HCT116 (cell line): Measurements from ENCODE around the gene IFNL2. TPM values are rescaled to one million over a fixed set of nuclear protein-coding genes. Genes with fewer than 3 reads are reported as not detected.

ENCODE experiments used
- ATAC-seq: fragments of 200-7000 bp; cut with Tn5 transposase; 2 replicates; pipeline ENCODE4 v1.9.1; 2020; ENCODE audit warnings: mild to moderate bottlenecking, moderate library complexity
- BruUV-seq: library from RNA; stranded (reverse); fragments of 400-500 nt; replicated peaks from 2 replicates; lab custom pipeline; 2021; lab: Mats Ljungman, UMichigan
- CTCF ChIA-PET: fragments of 300-600 bp; sonication (Branson Sonifier 250); formaldehyde crosslinking; loops from one replicate; lab custom pipeline; 2021; ENCODE audit warnings: antibody characterized with exemption; lab: Charles Lee
- POLR2A ChIA-PET: fragments of 300-600, 350-600 bp; sonication (Branson Sonifier 250); formaldehyde crosslinking; loops from one replicate; lab custom pipeline; 2021; ENCODE audit warnings: antibody characterized with exemption; lab: Charles Lee
- RAD21 ChIA-PET, 2 experiments: fragments of 300-600 bp; sonication (Branson Sonifier 250); formaldehyde crosslinking; loops; one replicate each; lab custom pipeline; 2023; ENCODE audit warnings: low total read pairs in 2 of 2; ENCODE audit not compliant: uncharacterized antibody in 2 of 2, unreplicated experiment in 2 of 2, low non-redundant PET in 1 of 2; lab: Charles Lee
- DNase-seq: peaks from one replicate; pipeline ENCODE4 v3.0.0-alpha.2; 2010; ENCODE audit warnings: low read depth, low spot score
- H2AFZ ChIP-seq: fragments of 200-600 bp; shearing (Covaris generic), sonication (generic); 2 replicates; pipeline ENCODE4 v1.6.1; 2017; ENCODE audit warnings: low read depth, mixed run types, mixed read lengths, antibody characterized with exemption, low read length; ENCODE audit not compliant: poor library complexity, severe bottlenecking
- H3K27ac ChIP-seq: 2 replicates; pipeline ENCODE4 v1.5.1; 2012; ENCODE audit warnings: low read depth, low read length
- H3K27me3 ChIP-seq: fragments of 200-600 bp; sonication (generic); 2 replicates; pipeline ENCODE4 v1.6.1; 2016; ENCODE audit warnings: mixed run types, low read length, mixed read lengths; ENCODE audit not compliant: insufficient read depth
- H3K36me3 ChIP-seq, 2 experiments: fragments of 200-500 bp in 1 of 2; fragments of 200-600 bp in 1 of 2; sonication (Bioruptor generic) in 1 of 2; sonication (generic) in 1 of 2; 2 replicates each; pipeline versions ENCODE4 v1.5.1 to v1.6.1; 2014 to 2016; ENCODE audit warnings: low read length in 2 of 2, inconsistent platforms in 1 of 2, mixed read lengths in 1 of 2, mixed run types in 1 of 2; ENCODE audit not compliant: insufficient read depth in 2 of 2, control insufficient read depth in 1 of 2
- H3K4me1 ChIP-seq, 2 experiments: fragments of 200-600 bp in 1 of 2; sonication (generic) in 1 of 2; 2 replicates each; pipeline versions ENCODE4 v1.5.1 to v1.6.1; 2012 to 2017; ENCODE audit warnings: low read length in 2 of 2, inconsistent platforms in 1 of 2, mild to moderate bottlenecking in 1 of 2, mixed read lengths in 1 of 2, mixed run types in 1 of 2, moderate library complexity in 1 of 2; ENCODE audit not compliant: insufficient read depth in 2 of 2, control insufficient read depth in 1 of 2
- H3K4me2 ChIP-seq: fragments of 200-600 bp; sonication (generic); 2 replicates; pipeline ENCODE4 v1.6.1; 2017; ENCODE audit warnings: mixed run types, low read length, mixed read lengths
- H3K4me3 ChIP-seq, 2 experiments: fragments of 200-600 bp in 1 of 2; sonication (generic) in 1 of 2; replicated peaks in 1 of 2; 2 replicates each; pipeline ENCODE4 v1.5.1; 2011 to 2016; ENCODE audit warnings: low read length in 2 of 2, control low read depth in 1 of 2, low read depth in 1 of 2, mild to moderate bottlenecking in 1 of 2, mixed read lengths in 1 of 2, mixed run types in 1 of 2
- H3K79me2 ChIP-seq: fragments of 200-600 bp; sonication (generic); 2 replicates; pipeline ENCODE4 v1.6.1; 2017; ENCODE audit warnings: mild to moderate bottlenecking, mixed run types, low read length, moderate library complexity, mixed read lengths; ENCODE audit not compliant: insufficient read depth
- H3K9ac ChIP-seq: fragments of 200-600 bp; sonication (generic); 2 replicates; pipeline ENCODE4 v1.6.1; 2016; ENCODE audit warnings: low read length, mixed read lengths
- H3K9me2 ChIP-seq: fragments of 200-600 bp; sonication (generic), shearing (Covaris generic); 2 replicates; pipeline ENCODE4 v1.6.1; 2017; ENCODE audit warnings: mixed run types, mild to moderate bottlenecking, moderate library complexity; ENCODE audit not compliant: insufficient read depth
- H3K9me3 ChIP-seq, 2 experiments: fragments of 200-500 bp in 1 of 2; fragments of 200-600 bp in 1 of 2; sonication (Bioruptor generic) in 1 of 2; sonication (generic) in 1 of 2; 2 replicates each; pipeline ENCODE4 v1.6.1; 2014 to 2017; ENCODE audit warnings: low read length in 2 of 2, mixed read lengths in 2 of 2, inconsistent platforms in 1 of 2, low read depth in 1 of 2, mild to moderate bottlenecking in 1 of 2, mixed run types in 1 of 2, moderate library complexity in 1 of 2; ENCODE audit not compliant: control insufficient read depth in 1 of 2, insufficient read depth in 1 of 2
- H4K20me1 ChIP-seq: fragments of 200-600 bp; sonication (generic), shearing (Covaris generic); 2 replicates; pipeline ENCODE4 v1.6.1; 2017; ENCODE audit warnings: mixed run types, mild to moderate bottlenecking, moderate library complexity; ENCODE audit not compliant: insufficient read depth
- CBX3 ChIP-seq: IDR thresholded peaks from 2 replicates; pipeline ENCODE4 v1.6.1; 2012; ENCODE audit warnings: low read depth
- EGR1 ChIP-seq: IDR thresholded peaks from 2 replicates; pipeline ENCODE4 v1.6.1; 2012; ENCODE audit warnings: low read depth
- ELF1 ChIP-seq: IDR thresholded peaks from 2 replicates; pipeline ENCODE4 v1.6.1; 2012; ENCODE audit warnings: low read depth, borderline replicate concordance
- EZH2 ChIP-seq: fragments of 200-600 bp; sonication (generic); IDR thresholded peaks from 2 replicates; pipeline ENCODE4 v1.6.1; 2017; ENCODE audit warnings: antibody characterized with exemption, mixed run types
- EZH2phosphoT487 ChIP-seq: fragments of 200-600 bp; IDR thresholded peaks from 2 replicates; pipeline ENCODE4 v1.6.1; 2018; ENCODE audit warnings: antibody characterized with exemption, borderline replicate concordance
- FOSL1 ChIP-seq: IDR thresholded peaks from 2 replicates; pipeline ENCODE4 v1.6.1; 2012; ENCODE audit warnings: low read depth
- JUND ChIP-seq: IDR thresholded peaks from 2 replicates; pipeline ENCODE4 v1.6.1; 2012
- POLR2A ChIP-seq: IDR thresholded peaks from 2 replicates; pipeline ENCODE4 v1.7.0; 2011; ENCODE audit warnings: borderline replicate concordance; ENCODE audit not compliant: insufficient read depth, insufficient read length; ENCODE audit errors: extremely low read depth
- POLR2AphosphoS5 ChIP-seq: IDR thresholded peaks from 2 replicates; pipeline ENCODE4 v1.6.1; 2011; ENCODE audit warnings: mild to moderate bottlenecking, low read depth, low read length, moderate library complexity
- SRF ChIP-seq: IDR thresholded peaks from 2 replicates; pipeline ENCODE4 v1.6.1; 2012; ENCODE audit warnings: low read depth
- TCF7L2 ChIP-seq: IDR thresholded peaks from 2 replicates; pipeline ENCODE4 v1.7.0; 2011; ENCODE audit warnings: borderline replicate concordance, inconsistent platforms; ENCODE audit not compliant: insufficient read depth, insufficient read length; ENCODE audit errors: extremely low read depth
- YY1 ChIP-seq: IDR thresholded peaks from 2 replicates; pipeline ENCODE4 v1.6.1; 2011; ENCODE audit warnings: low read length, low read depth, moderate library complexity, mild to moderate bottlenecking; ENCODE audit not compliant: insufficient replicate concordance; ENCODE audit errors: extremely low read depth
- ZFX ChIP-seq: fragments of 450-650 bp; IDR thresholded peaks from 2 replicates; pipeline ENCODE4 v1.6.1; 2017
- ZNF274 ChIP-seq: fragments of 200-500 bp; sonication (Bioruptor generic); IDR thresholded peaks from 2 replicates; pipeline ENCODE4 v1.6.1; 2014; ENCODE audit warnings: mild to moderate bottlenecking, low read depth, low read length, inconsistent platforms
- intact Hi-C: fragments of 100-400 bp; cut with micrococcal nuclease; formaldehyde crosslinking; loops from 2 replicates; pipeline ENCODE4 v1.10.0; 2022
- total RNA-seq: library from RNA; stranded (reverse); gene quantifications from one replicate; pipeline ENCODE4 v1.2.1, GENCODE V29; 2021; ENCODE audit not compliant: unreplicated experiment
- TF ChIP-seq, protein P1 (sequence below), 3 experiments: fragments of 200-600 bp in 1 of 3; sonication (generic) in 1 of 3; IDR thresholded peaks in 2 of 3; conservative IDR thresholded peaks in 1 of 3; 2 replicates each; pipeline ENCODE4 v1.5.1; 2012 to 2017; ENCODE audit warnings: low read depth in 2 of 3, low read length in 2 of 3, antibody characterized with exemption in 1 of 3, borderline replicate concordance in 1 of 3, control low read depth in 1 of 3, mild to moderate bottlenecking in 1 of 3, mixed read lengths in 1 of 3, mixed run types in 1 of 3, moderate library complexity in 1 of 3; ENCODE audit not compliant: insufficient read depth in 1 of 3
- TF ChIP-seq, protein P2 (sequence below): IDR thresholded peaks from 2 replicates; pipeline ENCODE4 v1.6.1; 2011; ENCODE audit warnings: mild to moderate bottlenecking, low read length, moderate library complexity; ENCODE audit not compliant: insufficient replicate concordance; ENCODE audit errors: extremely low read depth

IFNL2 gene
- total RNA-seq, 1 experiment from 2014 or later = not detected

DNA sequence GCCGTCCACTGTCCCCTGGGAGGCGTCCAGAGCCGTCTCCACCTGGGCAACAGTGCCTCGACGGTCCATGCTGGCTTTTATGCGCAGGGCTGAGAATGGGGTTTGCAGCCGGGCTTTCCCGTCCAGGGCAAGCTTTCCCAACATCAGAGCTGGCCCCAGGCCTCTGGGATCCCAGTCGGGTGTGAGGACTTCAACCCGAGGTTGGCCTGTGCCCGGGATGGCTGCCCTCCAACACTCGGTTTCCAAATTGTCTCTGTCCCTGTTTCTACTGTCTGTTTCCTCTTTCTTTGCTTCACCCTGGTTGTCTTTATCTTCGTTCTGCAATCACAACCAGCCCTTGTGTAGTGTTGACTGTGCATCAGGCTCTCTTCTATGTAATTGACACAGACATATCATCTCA is 19.4 kb upstream of the IFNL2 start, which contains the start of gene IFNL4:
Gene IFNL4 (minus strand): TSS at position 51 of the 400 bp plus-strand sequence.
- no peaks in the 10 kb centered on the region for H3K79me2 ChIP-seq
- no peaks in the 10 kb centered on the region for H3K36me3 ChIP-seq
- H3K9me3 ChIP-seq = no peaks in the 10 kb centered on the region
- no peaks in the 10 kb centered on the region for H3K9me2 ChIP-seq
- no TSS peak for BruUV-seq
- H3K4me1 ChIP-seq = no peaks in the 10 kb centered on the region
- H3K27me3 ChIP-seq = no peaks in the 10 kb centered on the region
- no peak within 1 kb of the TSS for H3K27ac ChIP-seq
- H4K20me1 ChIP-seq = no peaks in the 10 kb centered on the region
- intact Hi-C loops = no loop called here
- TF ChIP-seq EZH2phosphoT487 = no peak
- TF ChIP-seq CBX3 = no peak
- TF ChIP-seq YY1 = no peak
- no peak for TF ChIP-seq ELF1
- TF ChIP-seq SRF = no peak
- TF ChIP-seq, protein P1, sequence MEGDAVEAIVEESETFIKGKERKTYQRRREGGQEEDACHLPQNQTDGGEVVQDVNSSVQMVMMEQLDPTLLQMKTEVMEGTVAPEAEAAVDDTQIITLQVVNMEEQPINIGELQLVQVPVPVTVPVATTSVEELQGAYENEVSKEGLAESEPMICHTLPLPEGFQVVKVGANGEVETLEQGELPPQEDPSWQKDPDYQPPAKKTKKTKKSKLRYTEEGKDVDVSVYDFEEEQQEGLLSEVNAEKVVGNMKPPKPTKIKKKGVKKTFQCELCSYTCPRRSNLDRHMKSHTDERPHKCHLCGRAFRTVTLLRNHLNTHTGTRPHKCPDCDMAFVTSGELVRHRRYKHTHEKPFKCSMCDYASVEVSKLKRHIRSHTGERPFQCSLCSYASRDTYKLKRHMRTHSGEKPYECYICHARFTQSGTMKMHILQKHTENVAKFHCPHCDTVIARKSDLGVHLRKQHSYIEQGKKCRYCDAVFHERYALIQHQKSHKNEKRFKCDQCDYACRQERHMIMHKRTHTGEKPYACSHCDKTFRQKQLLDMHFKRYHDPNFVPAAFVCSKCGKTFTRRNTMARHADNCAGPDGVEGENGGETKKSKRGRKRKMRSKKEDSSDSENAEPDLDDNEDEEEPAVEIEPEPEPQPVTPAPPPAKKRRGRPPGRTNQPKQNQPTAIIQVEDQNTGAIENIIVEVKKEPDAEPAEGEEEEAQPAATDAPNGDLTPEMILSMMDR (IDR thresholded peaks at IDR 0.05 in 2 of 3, conservative IDR thresholded peaks at IDR 0.05 in 1 of 3; ENCODE audit: borderline replicate concordance in 1 of 3, insufficient read depth in 1 of 3, low read depth in 2 of 3, low read length in 2 of 3) = no peak
- no peak for TF ChIP-seq JUND
- no peak for TF ChIP-seq EZH2
- TF ChIP-seq FOSL1 = no peak
- CTCF ChIA-PET = no interaction called here
- no peak within 1 kb of the TSS for H3K4me3 ChIP-seq
- no peak for ATAC-seq
- POLR2A ChIA-PET = no interaction called here
- no peak within 1 kb of the TSS for H3K9ac ChIP-seq
- no peak for DNase-seq
- RAD21 ChIA-PET = no interaction called here
- no peak within 1 kb of the TSS for H2AFZ ChIP-seq
- no peak within 1 kb of the TSS for H3K4me2 ChIP-seq

DNA sequence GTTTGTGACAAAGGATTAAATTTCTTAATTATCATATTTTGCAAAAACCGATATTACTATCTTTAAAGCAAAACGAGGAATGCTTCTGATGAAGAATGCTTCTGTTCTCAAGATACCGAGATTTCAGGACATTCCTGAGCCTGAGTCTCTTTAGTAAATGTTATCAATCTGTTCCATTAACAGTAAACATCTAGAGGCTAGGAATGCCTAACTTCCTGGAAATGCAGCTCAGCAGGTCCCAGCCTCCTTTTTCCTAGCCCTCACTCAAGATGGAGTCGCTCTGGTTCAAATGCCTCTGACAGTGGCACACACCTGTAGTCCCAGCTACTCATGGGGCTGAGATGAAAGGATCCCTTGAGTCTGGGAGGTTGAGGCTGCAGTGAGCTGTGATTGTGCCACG is 17.1 kb upstream of the IFNL2 start:
- H3K9ac ChIP-seq = no peak overlapping the region
- H3K4me3 ChIP-seq = no peak overlapping the region
- H2AFZ ChIP-seq = no peak overlapping the region
- intact Hi-C loops = no loop called here
- H3K4me1 ChIP-seq = peaks cover 0 to 6% of the 10 kb centered on the region in 2 experiments; a peak in 1 of 4 replicates
- no peaks in the 10 kb centered on the region for H3K36me3 ChIP-seq
- no peaks in the 10 kb centered on the region for H3K79me2 ChIP-seq
- ChIA-PET POLR2A (no interaction called here), CTCF (interaction anchor here (0.9 kb wide), 1 partner anchor 13 kb away, joined by 3 read pairs; no protein-coding TSS in a partner anchor), RAD21 (no interaction called here)
- H3K9me3 ChIP-seq = no peaks in the 10 kb centered on the region
- no TSS peak for BruUV-seq
- H3K4me2 ChIP-seq = no peak overlapping the region
- TF ChIP-seq TCF7L2 = no peak
- TF ChIP-seq POLR2A = no peak
- TF ChIP-seq POLR2AphosphoS5 = no peak
- no peak for TF ChIP-seq EGR1
- TF ChIP-seq, protein P2, sequence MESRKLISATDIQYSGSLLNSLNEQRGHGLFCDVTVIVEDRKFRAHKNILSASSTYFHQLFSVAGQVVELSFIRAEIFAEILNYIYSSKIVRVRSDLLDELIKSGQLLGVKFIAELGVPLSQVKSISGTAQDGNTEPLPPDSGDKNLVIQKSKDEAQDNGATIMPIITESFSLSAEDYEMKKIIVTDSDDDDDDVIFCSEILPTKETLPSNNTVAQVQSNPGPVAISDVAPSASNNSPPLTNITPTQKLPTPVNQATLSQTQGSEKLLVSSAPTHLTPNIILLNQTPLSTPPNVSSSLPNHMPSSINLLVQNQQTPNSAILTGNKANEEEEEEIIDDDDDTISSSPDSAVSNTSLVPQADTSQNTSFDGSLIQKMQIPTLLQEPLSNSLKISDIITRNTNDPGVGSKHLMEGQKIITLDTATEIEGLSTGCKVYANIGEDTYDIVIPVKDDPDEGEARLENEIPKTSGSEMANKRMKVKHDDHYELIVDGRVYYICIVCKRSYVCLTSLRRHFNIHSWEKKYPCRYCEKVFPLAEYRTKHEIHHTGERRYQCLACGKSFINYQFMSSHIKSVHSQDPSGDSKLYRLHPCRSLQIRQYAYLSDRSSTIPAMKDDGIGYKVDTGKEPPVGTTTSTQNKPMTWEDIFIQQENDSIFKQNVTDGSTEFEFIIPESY = no peak
- TF ChIP-seq ZNF274 = no peak
- TF ChIP-seq ZFX = no peak
- no peak for TF ChIP-seq CBX3
- no peaks in the 10 kb centered on the region for H4K20me1 ChIP-seq
- no peak for ATAC-seq
- DNase-seq = no peak
- no peaks in the 10 kb centered on the region for H3K9me2 ChIP-seq
- no peak overlapping the region for H3K27ac ChIP-seq
- no peaks in the 10 kb centered on the region for H3K27me3 ChIP-seq
